DND-41 (cell line): ENCODE measurements around the gene SLC38A10.

Source experiments
- ATAC-seq: fragments of 200-7000 bp; cut with Tn5 transposase; 3 replicates; pipeline ENCODE4 v1.9.1; 2021; ENCODE audit warnings: low read depth; ENCODE audit not compliant: insufficient read depth
- DNase-seq: peaks from one replicate; pipeline ENCODE4 v3.0.0-alpha.2; 2020
- H2AFZ ChIP-seq: 2 replicates; pipeline ENCODE4 v1.6.0; 2012; ENCODE audit warnings: low read depth, low read length
- H3K27ac ChIP-seq: 2 replicates; pipeline ENCODE4 v1.5.1; 2012; ENCODE audit warnings: low read length, inconsistent platforms
- H3K27me3 ChIP-seq: fragments of 200-600 bp; sonication (generic); 2 replicates; pipeline ENCODE4 v1.6.0; 2012; ENCODE audit warnings: low read length, mild to moderate bottlenecking, inconsistent platforms; ENCODE audit not compliant: insufficient read depth, poor library complexity
- H3K36me3 ChIP-seq: 2 replicates; pipeline ENCODE4 v1.5.1; 2012; ENCODE audit warnings: low read length, inconsistent platforms; ENCODE audit not compliant: insufficient read depth
- H3K4me1 ChIP-seq: 2 replicates; pipeline ENCODE4 v1.5.1; 2012; ENCODE audit warnings: mild to moderate bottlenecking, low read length; ENCODE audit not compliant: insufficient read depth
- H3K4me2 ChIP-seq: 2 replicates; pipeline ENCODE4 v1.6.0; 2012; ENCODE audit warnings: mild to moderate bottlenecking, moderate library complexity, low read length, inconsistent platforms; ENCODE audit not compliant: insufficient read depth
- H3K4me3 ChIP-seq, 2 experiments: fragments of 200-600 bp in 1 of 2; shearing (Covaris generic) in 1 of 2; 2 replicates each; pipeline ENCODE4 v1.5.1; 2012 to 2016; ENCODE audit warnings: inconsistent platforms in 2 of 2, low read length in 2 of 2, mild to moderate bottlenecking in 2 of 2, low read depth in 1 of 2, moderate library complexity in 1 of 2
- H3K79me2 ChIP-seq: 2 replicates; pipeline ENCODE4 v1.6.0; 2012; ENCODE audit warnings: low read length, inconsistent platforms; ENCODE audit not compliant: insufficient read depth
- H3K9ac ChIP-seq: 2 replicates; pipeline ENCODE4 v1.6.0; 2012; ENCODE audit warnings: low read depth, mild to moderate bottlenecking, inconsistent platforms, low read length, moderate library complexity
- H3K9me3 ChIP-seq: 2 replicates; pipeline ENCODE4 v1.5.1; 2012; ENCODE audit warnings: low read length, moderate library complexity, mild to moderate bottlenecking, inconsistent platforms; ENCODE audit not compliant: insufficient read depth, severe bottlenecking
- H4K20me1 ChIP-seq: 2 replicates; pipeline ENCODE4 v1.6.0; 2012; ENCODE audit warnings: low read length; ENCODE audit not compliant: insufficient read depth
- EZH2 ChIP-seq: IDR thresholded peaks from 3 replicates; pipeline ENCODE4 v1.6.1; 2012; ENCODE audit warnings: borderline replicate concordance, low read depth, mild to moderate bottlenecking, moderate library complexity, low read length, inconsistent platforms; ENCODE audit not compliant: severe bottlenecking
- TF ChIP-seq, protein P1 (sequence below): IDR thresholded peaks from 2 replicates; pipeline ENCODE4 v1.5.1; 2012; ENCODE audit warnings: borderline replicate concordance, low read length, moderate library complexity, mild to moderate bottlenecking; ENCODE audit not compliant: poor library complexity, severe bottlenecking; ENCODE audit errors: extremely low read depth

Gene SLC38A10

DNA sequence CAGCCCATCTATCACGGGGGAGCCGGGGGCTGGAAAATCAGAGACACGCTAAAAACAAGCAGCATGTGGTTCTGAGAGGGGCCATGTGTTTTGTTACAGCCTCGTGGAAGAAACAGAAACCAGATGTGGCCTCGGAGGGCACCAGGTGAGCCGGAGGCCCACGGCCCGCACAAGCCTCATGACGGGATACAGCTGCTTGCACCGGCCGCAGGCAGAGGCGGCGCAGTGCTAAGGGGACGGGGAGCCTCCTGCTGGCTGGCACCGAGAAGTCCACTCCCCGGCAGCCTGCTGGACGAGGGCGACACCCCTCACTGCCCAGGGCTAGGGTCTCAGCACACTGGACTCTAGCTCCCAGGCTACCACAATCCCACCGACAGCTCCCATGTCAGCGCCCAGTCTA lies 36.8 kb downstream of the SLC38A10 start:
- Histone ChIP-seq H3K36me3 (peaks cover 78% of the 10 kb centered on the region), H3K27me3 (no peaks in the 10 kb centered on the region), H3K27ac (no peak overlapping the region), H3K4me1 (no peaks in the 10 kb centered on the region), H3K9ac (no peak overlapping the region), H3K4me3 (no peak overlapping the region), H4K20me1 (peaks cover 26% of the 10 kb centered on the region), H2AFZ (no peak overlapping the region), H3K79me2 (no peaks in the 10 kb centered on the region), H3K4me2 (no peak overlapping the region), H3K9me3 (no peaks in the 10 kb centered on the region)
- TF ChIP-seq EZH2 = no peak
- TF ChIP-seq, protein P1, sequence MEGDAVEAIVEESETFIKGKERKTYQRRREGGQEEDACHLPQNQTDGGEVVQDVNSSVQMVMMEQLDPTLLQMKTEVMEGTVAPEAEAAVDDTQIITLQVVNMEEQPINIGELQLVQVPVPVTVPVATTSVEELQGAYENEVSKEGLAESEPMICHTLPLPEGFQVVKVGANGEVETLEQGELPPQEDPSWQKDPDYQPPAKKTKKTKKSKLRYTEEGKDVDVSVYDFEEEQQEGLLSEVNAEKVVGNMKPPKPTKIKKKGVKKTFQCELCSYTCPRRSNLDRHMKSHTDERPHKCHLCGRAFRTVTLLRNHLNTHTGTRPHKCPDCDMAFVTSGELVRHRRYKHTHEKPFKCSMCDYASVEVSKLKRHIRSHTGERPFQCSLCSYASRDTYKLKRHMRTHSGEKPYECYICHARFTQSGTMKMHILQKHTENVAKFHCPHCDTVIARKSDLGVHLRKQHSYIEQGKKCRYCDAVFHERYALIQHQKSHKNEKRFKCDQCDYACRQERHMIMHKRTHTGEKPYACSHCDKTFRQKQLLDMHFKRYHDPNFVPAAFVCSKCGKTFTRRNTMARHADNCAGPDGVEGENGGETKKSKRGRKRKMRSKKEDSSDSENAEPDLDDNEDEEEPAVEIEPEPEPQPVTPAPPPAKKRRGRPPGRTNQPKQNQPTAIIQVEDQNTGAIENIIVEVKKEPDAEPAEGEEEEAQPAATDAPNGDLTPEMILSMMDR = no peak
- ATAC-seq = no peak
- DNase-seq = no peak

DNA sequence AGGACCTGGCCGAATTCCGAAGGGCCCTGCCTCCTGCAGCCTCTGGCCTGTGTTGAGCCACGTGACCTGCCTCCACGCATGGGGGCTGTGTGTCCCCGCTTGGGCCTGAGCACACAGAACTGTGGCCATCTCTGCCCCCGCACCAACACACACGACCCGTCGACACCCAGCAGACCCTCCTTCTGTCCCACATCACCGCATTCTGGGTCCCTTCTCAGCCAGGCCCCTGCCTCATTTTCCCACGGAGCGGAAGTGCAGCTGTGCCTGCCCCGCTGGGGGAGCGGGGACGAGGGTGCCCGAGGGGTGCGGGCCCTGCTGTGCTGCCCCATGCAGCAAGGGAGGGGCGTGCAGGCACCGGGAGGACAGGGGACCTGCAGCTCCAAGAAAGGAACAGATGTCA lies 37.6 kb downstream of the SLC38A10 start:
- Histone ChIP-seq H2AFZ (no peak overlapping the region), H3K36me3 (peaks cover 77% of the 10 kb centered on the region), H3K79me2 (no peaks in the 10 kb centered on the region), H3K4me2 (no peak overlapping the region), H3K27ac (no peak overlapping the region), H4K20me1 (peaks cover 31% of the 10 kb centered on the region), H3K27me3 (no peaks in the 10 kb centered on the region), H3K4me3 (no peak overlapping the region), H3K4me1 (no peaks in the 10 kb centered on the region), H3K9ac (no peak overlapping the region), H3K9me3 (no peaks in the 10 kb centered on the region)
- DNase-seq (no peak), ATAC-seq (no peak)
- TF ChIP-seq EZH2 = no peak
- TF ChIP-seq, protein P1 = no peak

DNA sequence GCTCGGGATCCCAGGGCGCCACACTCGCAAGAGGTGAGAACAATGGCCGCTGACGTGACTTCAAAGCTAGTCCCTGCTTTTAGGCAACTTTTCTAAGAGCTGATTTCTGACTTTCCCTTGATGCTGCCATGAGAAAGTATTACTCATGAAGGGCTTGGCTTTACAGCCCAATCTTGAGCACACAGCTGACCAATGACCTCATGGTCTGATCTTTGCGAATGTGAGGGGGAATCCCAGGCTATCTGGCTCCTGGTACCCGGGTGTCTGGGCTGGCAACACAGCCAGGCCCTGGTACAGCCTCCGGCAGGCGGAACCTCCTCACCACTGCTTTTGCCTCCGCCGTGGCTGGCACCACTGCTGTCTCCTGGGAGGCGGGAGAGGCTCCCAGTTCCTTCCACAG lies 38.5 kb downstream of the SLC38A10 start:
- H3K79me2 ChIP-seq = no peaks in the 10 kb centered on the region
- no peak overlapping the region for H3K4me3 ChIP-seq
- H2AFZ ChIP-seq = no peak overlapping the region
- H3K27me3 ChIP-seq = no peaks in the 10 kb centered on the region
- peaks cover 31% of the 10 kb centered on the region for H4K20me1 ChIP-seq
- ATAC-seq (no peak), DNase-seq (no peak)
- H3K36me3 ChIP-seq = peaks cover 77% of the 10 kb centered on the region
- no peak for TF ChIP-seq EZH2
- TF ChIP-seq, protein P1 = no peak
- H3K27ac ChIP-seq = no peak overlapping the region
- H3K9me3 ChIP-seq = no peaks in the 10 kb centered on the region
- H3K4me2 ChIP-seq = no peak overlapping the region
- no peaks in the 10 kb centered on the region for H3K4me1 ChIP-seq
- H3K9ac ChIP-seq = no peak overlapping the region
